ENCODE measurements around the gene MARS1.
A peak's percentile ranks its signal among the peaks of the same experiment; 100 is the strongest.

The MARS1 gene

GRCh38 chr12:57461917-57462250, 26.0 kb upstream of the MARS1 start:
- DNase-seq (ENCODE audit: low read depth) = no peak

DNA sequence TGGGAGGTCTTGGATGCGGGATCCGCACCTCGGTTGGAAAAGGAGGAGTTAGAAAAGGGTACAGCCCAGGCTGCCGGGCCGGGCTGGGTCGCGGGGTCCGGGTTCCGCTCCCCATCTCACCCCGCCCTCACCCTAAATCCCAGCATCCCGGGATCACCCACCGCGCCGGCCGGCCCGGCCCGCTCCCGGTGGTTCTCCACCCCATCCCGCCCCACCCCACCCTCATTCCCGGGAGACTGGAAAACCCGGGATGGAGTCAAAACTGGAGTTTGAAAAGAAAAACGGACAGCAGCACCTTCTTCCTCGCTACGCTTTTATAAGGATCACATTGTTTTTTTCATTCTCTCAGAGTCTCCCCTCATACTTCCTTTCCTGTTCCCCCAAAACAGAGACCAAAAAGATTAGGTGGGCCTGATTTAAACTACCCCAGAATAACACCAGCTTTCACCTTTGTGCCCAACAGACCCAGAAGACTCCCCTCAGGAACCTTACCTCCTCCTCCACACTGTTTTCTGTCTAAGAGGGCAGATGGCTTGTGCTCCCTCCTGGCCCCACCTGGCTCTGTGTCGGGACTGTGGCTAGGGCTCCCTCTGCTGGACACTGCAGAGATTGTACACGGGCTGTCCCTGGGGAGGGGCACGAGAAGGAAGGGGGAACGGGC, 25.5 kb upstream of the MARS1 start:
- peak overlapping the region; percentile 45 for H3K4me3 ChIP-seq (ENCODE audit: low read depth, low read length)
- DNase-seq (ENCODE audit: low read depth) = peak; percentile 77
- TF ChIP-seq, protein P1, sequence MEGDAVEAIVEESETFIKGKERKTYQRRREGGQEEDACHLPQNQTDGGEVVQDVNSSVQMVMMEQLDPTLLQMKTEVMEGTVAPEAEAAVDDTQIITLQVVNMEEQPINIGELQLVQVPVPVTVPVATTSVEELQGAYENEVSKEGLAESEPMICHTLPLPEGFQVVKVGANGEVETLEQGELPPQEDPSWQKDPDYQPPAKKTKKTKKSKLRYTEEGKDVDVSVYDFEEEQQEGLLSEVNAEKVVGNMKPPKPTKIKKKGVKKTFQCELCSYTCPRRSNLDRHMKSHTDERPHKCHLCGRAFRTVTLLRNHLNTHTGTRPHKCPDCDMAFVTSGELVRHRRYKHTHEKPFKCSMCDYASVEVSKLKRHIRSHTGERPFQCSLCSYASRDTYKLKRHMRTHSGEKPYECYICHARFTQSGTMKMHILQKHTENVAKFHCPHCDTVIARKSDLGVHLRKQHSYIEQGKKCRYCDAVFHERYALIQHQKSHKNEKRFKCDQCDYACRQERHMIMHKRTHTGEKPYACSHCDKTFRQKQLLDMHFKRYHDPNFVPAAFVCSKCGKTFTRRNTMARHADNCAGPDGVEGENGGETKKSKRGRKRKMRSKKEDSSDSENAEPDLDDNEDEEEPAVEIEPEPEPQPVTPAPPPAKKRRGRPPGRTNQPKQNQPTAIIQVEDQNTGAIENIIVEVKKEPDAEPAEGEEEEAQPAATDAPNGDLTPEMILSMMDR (IDR thresholded peaks at IDR 0.05; ENCODE audit: low read depth, low read length, missing control alignments) = peak; percentile 94

More at GRCh38 chr12:57461917-57462250, 26.0 kb upstream of the MARS1 start:
- peak overlapping the region; percentile 45 for H3K4me3 ChIP-seq (ENCODE audit: low read depth, low read length)
- TF ChIP-seq, protein P1 (IDR thresholded peaks at IDR 0.05; ENCODE audit: low read depth, low read length, missing control alignments) = no peak

DNA sequence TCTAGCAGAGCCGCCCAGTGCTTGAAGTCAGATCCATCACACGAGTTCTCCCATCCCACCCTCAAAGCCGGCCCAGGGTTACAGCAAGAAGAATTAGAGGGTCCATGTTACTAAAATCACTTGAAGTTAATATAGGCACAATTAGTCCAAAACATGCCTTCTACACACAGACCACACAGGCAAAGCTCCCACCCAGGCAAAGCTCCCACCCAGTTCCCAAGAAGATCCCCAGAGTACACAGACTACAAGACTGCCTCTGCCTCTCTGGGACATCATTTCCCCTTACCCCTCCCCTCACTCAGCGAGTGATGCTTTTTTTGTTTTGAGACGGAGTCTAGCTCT, 25.0 kb upstream of the MARS1 start:
- no peak for DNase-seq (ENCODE audit: low read depth)
- no peak overlapping the region for H3K4me3 ChIP-seq (ENCODE audit: low read depth, low read length)
- TF ChIP-seq, protein P1 (IDR thresholded peaks at IDR 0.05; ENCODE audit: low read depth, low read length, missing control alignments) = no peak

- TF ChIP-seq, protein P1 (IDR thresholded peaks at IDR 0.05; ENCODE audit: low read depth, low read length, missing control alignments) = no peak
- DNase-seq (ENCODE audit: low read depth) = no peak
- no peak overlapping the region for H3K4me3 ChIP-seq (ENCODE audit: low read depth, low read length)
These were observed 23.3 kb upstream of the MARS1 start for GRCh38 chr12:57464569-57464968.

DNA sequence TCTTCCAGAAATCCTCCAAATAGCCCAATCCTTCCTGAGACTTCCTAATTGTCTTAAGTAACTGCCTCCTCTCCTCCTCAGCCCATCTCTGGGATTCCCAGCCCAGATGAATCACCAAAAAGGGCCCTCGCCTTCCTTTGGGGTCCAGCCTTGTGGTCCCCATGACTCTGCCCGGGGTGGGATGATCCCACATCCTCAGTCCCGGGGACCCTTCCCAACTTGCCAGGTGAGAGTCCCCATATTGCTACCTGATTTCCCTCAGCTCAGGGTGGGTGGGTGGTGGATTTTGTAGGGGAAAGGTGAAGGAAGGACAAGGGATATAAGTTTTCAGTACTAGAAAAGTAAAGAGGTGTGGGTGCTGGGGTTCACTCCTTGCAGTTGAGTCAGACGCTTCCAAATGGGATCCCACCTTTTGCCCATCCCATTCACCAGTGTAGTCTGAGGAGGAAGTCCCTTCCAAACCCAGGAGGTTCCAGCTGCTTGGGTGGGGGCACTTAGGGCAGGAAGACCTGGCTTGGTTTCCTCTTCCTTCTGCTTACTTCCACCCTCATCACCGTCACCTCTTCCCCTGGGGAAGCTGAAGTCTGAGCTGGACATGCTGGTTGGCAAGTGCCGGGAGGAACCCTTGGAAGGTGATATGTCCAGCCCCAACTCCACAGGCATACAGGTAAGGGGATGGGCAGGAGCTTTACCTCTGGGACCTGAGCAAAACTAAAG, 22.7 kb upstream of the MARS1 start:
- TF ChIP-seq, protein P1 (IDR thresholded peaks at IDR 0.05; ENCODE audit: low read depth, low read length, missing control alignments) = no peak
- H3K4me3 ChIP-seq (ENCODE audit: low read depth, low read length) = no peak overlapping the region
- no peak for DNase-seq (ENCODE audit: low read depth)

GRCh38 chr12:57465747-57466505, 21.9 kb upstream of the MARS1 start:
- DNase-seq (ENCODE audit: low read depth) = no peak
- TF ChIP-seq, protein P1 (IDR thresholded peaks at IDR 0.05; ENCODE audit: low read depth, low read length, missing control alignments) = no peak
- no peak overlapping the region for H3K4me3 ChIP-seq (ENCODE audit: low read depth, low read length)

All from GM12864 (cell line).